ENCODE measurements around the gene CNFN. TPM values are rescaled to one million over a fixed set of nuclear protein-coding genes. Genes with fewer than 3 reads are reported as not detected.
"Not testable (repeated sequence)": the region's sequence is repeated elsewhere in the genome, so short reads cannot be mapped to it uniquely, and the experiment has no call there.

Gene CNFN
- total and polyA plus RNA-seq, 8 donors, result 0.32 to 3.2 (median 0.55) TPM; not detected in 1

- peaks cover 0 to 14% of the 10 kb centered on the region in 2 donors for H3K4me1 ChIP-seq
- peak in 1 of 4 donors; percentile 66 for DNase-seq
- H3K9me3 ChIP-seq, result no peaks in the 10 kb centered on the region
- H3K4me3 ChIP-seq, result no peak overlapping the region
- intact Hi-C loops (cut with DNase I), result no loop called here
- H3K27me3 ChIP-seq, result no peaks in the 10 kb centered on the region
- peaks cover 0 to 24% of the 10 kb centered on the region in 2 donors for H3K36me3 ChIP-seq
- ATAC-seq, result no peak
- H3K27ac ChIP-seq, result no peak overlapping the region
- TF ChIP-seq, protein P1, sequence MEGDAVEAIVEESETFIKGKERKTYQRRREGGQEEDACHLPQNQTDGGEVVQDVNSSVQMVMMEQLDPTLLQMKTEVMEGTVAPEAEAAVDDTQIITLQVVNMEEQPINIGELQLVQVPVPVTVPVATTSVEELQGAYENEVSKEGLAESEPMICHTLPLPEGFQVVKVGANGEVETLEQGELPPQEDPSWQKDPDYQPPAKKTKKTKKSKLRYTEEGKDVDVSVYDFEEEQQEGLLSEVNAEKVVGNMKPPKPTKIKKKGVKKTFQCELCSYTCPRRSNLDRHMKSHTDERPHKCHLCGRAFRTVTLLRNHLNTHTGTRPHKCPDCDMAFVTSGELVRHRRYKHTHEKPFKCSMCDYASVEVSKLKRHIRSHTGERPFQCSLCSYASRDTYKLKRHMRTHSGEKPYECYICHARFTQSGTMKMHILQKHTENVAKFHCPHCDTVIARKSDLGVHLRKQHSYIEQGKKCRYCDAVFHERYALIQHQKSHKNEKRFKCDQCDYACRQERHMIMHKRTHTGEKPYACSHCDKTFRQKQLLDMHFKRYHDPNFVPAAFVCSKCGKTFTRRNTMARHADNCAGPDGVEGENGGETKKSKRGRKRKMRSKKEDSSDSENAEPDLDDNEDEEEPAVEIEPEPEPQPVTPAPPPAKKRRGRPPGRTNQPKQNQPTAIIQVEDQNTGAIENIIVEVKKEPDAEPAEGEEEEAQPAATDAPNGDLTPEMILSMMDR (IDR thresholded peaks at IDR 0.05), result no peak
Measured at GRCh38 chr19:42344336-42344893, 45.7 kb downstream of the CNFN start.

DNA sequence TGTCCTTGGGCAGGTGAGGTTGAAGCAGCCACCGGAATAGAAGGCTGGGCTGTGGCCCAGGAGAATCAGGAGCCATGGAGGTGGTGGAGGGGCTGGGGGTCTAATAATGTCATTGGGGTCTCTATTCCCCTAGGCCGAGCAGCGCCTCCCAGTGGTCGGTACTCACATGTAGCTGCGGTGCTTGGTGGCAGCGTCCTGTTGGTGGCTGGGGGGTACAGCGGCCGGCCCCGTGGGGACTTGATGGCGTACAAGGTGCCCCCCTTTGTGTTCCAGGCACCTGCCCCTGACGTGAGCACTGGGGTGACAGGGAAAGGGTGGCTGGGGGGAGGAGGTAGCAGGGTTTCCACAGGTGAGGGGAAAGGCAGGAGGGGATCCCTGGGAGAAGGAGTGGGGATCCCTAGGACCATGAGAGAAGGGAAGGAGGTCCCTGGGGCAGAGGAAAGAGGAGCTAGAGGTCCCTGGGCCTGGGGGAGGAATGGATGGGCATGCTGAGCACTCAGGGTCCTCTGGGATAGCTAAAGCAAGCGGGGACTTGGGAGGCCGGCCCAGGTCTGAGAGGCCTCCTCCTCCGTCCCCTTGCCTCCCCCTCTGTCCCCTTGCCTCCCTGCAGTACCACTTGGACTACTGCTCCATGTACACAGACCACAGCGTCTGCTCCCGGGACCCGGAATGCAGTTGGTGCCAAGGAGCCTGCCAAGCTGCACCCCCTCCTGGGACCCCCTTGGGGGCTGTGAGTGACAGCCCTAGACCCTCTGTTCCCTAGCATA, 46.6 kb downstream of the CNFN start:
- TF ChIP-seq, protein P1 (IDR thresholded peaks at IDR 0.05), result no peak
- DNase-seq, result no peak

GRCh38 chr19:42339922-42340321, 50.2 kb downstream of the CNFN start:
- H3K36me3 ChIP-seq, result peaks cover 0 to 35% of the 10 kb centered on the region in 2 donors
- H3K9me3 ChIP-seq; H3K4me1 ChIP-seq; ATAC-seq; H3K4me3 ChIP-seq; H3K27me3 ChIP-seq; DNase-seq; H3K27ac ChIP-seq; intact Hi-C loops (cut with DNase I): not testable (repeated sequence)

More for the DNA sequence above, 46.6 kb downstream of the CNFN start:
- no peaks in the 10 kb centered on the region for H3K9me3 ChIP-seq
- H3K27me3 ChIP-seq, result no peaks in the 10 kb centered on the region
- no peak overlapping the region for H3K27ac ChIP-seq
- H3K4me3 ChIP-seq, result no peak overlapping the region
- H3K36me3 ChIP-seq, result peaks cover 0 to 22% of the 10 kb centered on the region in 2 donors
- ATAC-seq, result no peak
- intact Hi-C loops (cut with DNase I), result no loop called here
- peaks cover 0 to 14% of the 10 kb centered on the region in 2 donors for H3K4me1 ChIP-seq

DNA sequence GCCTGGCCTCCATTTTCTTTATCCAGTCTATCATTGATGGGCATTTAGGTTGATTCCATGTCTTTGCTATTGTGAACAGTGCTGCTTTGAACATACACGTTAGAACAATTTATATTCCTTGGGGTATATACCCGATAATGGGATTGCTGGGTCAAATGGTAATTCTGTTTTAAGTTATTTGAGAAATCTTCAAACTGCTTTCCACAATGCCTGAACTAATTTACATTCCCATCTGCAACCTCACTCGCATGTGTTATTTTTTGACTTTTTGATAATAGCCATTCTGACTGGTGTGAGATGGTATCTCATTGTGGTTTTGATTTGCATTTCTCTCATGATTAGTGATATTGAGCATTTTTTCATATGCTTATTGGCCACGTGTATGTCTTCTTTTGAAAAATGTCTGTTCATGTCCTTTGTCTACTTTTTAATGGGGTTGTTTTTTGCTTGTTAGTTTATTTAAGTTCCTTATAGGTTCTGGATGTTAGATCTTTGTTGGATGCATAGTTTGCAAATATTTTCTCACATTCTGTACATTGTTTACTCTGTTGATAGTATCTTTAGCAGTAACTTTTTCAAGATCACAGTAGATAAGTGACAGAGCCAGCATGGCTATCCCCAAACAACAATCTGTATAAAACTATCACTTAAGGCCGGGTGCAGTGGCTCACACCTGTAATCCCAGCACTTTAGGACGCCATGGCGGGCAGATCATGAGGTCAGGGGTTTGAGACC, 50.8 kb downstream of the CNFN start:
- ATAC-seq; H3K27me3 ChIP-seq; H3K4me3 ChIP-seq; H3K9me3 ChIP-seq; H3K27ac ChIP-seq; intact Hi-C loops (cut with DNase I); H3K4me1 ChIP-seq: not testable (repeated sequence)
- peak in 1 of 4 donors; percentile 7 for DNase-seq
- H3K36me3 ChIP-seq, result peaks cover 0 to 30% of the 10 kb centered on the region in 2 donors

Small RNAs within 50 kb of the gene (microRNA-seq; reads per million reads assigned to microRNA genes)
- 0 reads per million in 2 donors for gene MIR8077

Other genes starting within 250 kb of the CNFN start
- gene DEDD2, start 172.6 kb downstream of the CNFN start, total RNA-seq, result 10 to 100 TPM; 22.7 to 34.8 TPM
- gene DEDD2, start 172.6 kb downstream of the CNFN start, polyA plus RNA-seq (ENCODE audit: insufficient read length in 6 of 6), result 10 to 100 TPM; 15.7 to 21.4 (median 20.3) TPM
- gene ZNF526, start 170.0 kb downstream of the CNFN start, total RNA-seq, result 10 to 100 TPM; 11.5 to 12.7 TPM
- 1 to 10 TPM; 8.1 to 9.8 (median 9.1) TPM for gene ZNF526, start 170.0 kb downstream of the CNFN start, polyA plus RNA-seq (ENCODE audit: insufficient read length in 6 of 6)
- 10 to 100 TPM; 33.4 to 40.3 TPM for gene GSK3A, start 147.7 kb downstream of the CNFN start, total RNA-seq
- gene GSK3A, start 147.7 kb downstream of the CNFN start, polyA plus RNA-seq (ENCODE audit: insufficient read length in 6 of 6), result 10 to 100 TPM; 56.5 to 67.4 (median 61.4) TPM
- 10 to 100 TPM; 47.0 to 55.0 TPM for gene ERF, start 135.2 kb downstream of the CNFN start, total RNA-seq
- 10 to 100 TPM; 42.9 to 56.4 (median 48.9) TPM for gene ERF, start 135.2 kb downstream of the CNFN start, polyA plus RNA-seq (ENCODE audit: insufficient read length in 6 of 6)
- gene CIC, start 121.0 kb downstream of the CNFN start, total RNA-seq, result 10 to 100 TPM; 59.8 to 76.1 TPM
- gene CIC, start 121.0 kb downstream of the CNFN start, polyA plus RNA-seq (ENCODE audit: insufficient read length in 6 of 6), result 10 to 100 TPM; 37.2 to 66.3 (median 51.8) TPM
- gene PRR19, start 88.2 kb downstream of the CNFN start, total RNA-seq, result 1 to 10 TPM; 1.1 TPM
- 1 to 10 TPM; 1.2 to 2.6 (median 1.7) TPM for gene PRR19, start 88.2 kb downstream of the CNFN start, polyA plus RNA-seq (ENCODE audit: insufficient read length in 6 of 6)
- 10 to 100 TPM; 25.0 to 25.7 TPM for gene PAFAH1B3, start 87.7 kb downstream of the CNFN start, total RNA-seq
- gene PAFAH1B3, start 87.7 kb downstream of the CNFN start, polyA plus RNA-seq (ENCODE audit: insufficient read length in 6 of 6), result 100 to 1,000 TPM in 1 of 6 donors, 10 to 100 TPM in 5; 81.5 to 102 (median 90.7) TPM
- under 1 TPM; 0.21 to 0.32 TPM for gene TMEM145, start 77.0 kb downstream of the CNFN start, total RNA-seq
- 1 to 10 TPM in 4 of 6 donors, under 1 TPM in 2; 0.50 to 1.6 (median 1.1) TPM for gene TMEM145, start 77.0 kb downstream of the CNFN start, polyA plus RNA-seq (ENCODE audit: insufficient read length in 6 of 6)
- 10 to 100 TPM; 15.7 to 24.9 TPM for gene MEGF8, start 64.7 kb downstream of the CNFN start, total RNA-seq
- 10 to 100 TPM; 25.7 to 38.9 (median 37.8) TPM for gene MEGF8, start 64.7 kb downstream of the CNFN start, polyA plus RNA-seq (ENCODE audit: insufficient read length in 6 of 6)
- 1 to 10 TPM; 4.0 to 5.9 TPM for gene LIPE, start 37.1 kb upstream of the CNFN start, total RNA-seq
- 10 to 100 TPM in 3 of 6 donors, 1 to 10 TPM in 3; 8.8 to 11.0 (median 10.1) TPM for gene LIPE, start 37.1 kb upstream of the CNFN start, polyA plus RNA-seq (ENCODE audit: insufficient read length in 6 of 6)
- 100 to 1,000 TPM; 162 to 257 TPM for gene CXCL17, start 52.6 kb upstream of the CNFN start, total RNA-seq
- 10 to 100 TPM in 4 of 6 donors, 1 to 10 TPM in 2; 8.5 to 18.0 (median 13.1) TPM for gene CXCL17, start 52.6 kb upstream of the CNFN start, polyA plus RNA-seq (ENCODE audit: insufficient read length in 6 of 6)
- 10 to 100 TPM; 12.4 to 24.0 TPM for gene CEACAM1, start 138.2 kb upstream of the CNFN start, total RNA-seq
- 1 to 10 TPM; 5.6 to 7.9 (median 6.6) TPM for gene CEACAM1, start 138.2 kb upstream of the CNFN start, polyA plus RNA-seq (ENCODE audit: insufficient read length in 6 of 6)
- gene CEACAM8, start 204.6 kb upstream of the CNFN start, total RNA-seq, result 1 to 10 TPM in 1 of 2 donors, under 1 TPM in 1; 0.16 to 2.6 TPM
- gene CEACAM8, start 204.6 kb upstream of the CNFN start, polyA plus RNA-seq (ENCODE audit: insufficient read length in 6 of 6), result under 1 TPM; 0.14 to 0.70 (median 0.36) TPM

All from left lung (tissue), 10 donors.